SU-DHL-6 (cell line): ENCODE measurements around the gene PPP4R3A.
A peak's percentile ranks its signal among the peaks of the same experiment; 100 is the strongest.

ENCODE experiments used
- H2AFZ ChIP-seq: fragments of 200-600 bp; sonication (generic); 2 replicates; pipeline ENCODE4 v1.6.1; 2014; ENCODE audit warnings: low read depth, mild to moderate bottlenecking, moderate library complexity, mixed read lengths, antibody characterized with exemption, low read length; ENCODE audit not compliant: severe bottlenecking
- H3F3A ChIP-seq: fragments of 200-600 bp; shearing (Covaris generic); 2 replicates; pipeline ENCODE4 v1.6.0; 2016; ENCODE audit warnings: antibody characterized with exemption, mild to moderate bottlenecking; ENCODE audit not compliant: insufficient read depth
- H3K27ac ChIP-seq: fragments of 200-600 bp; sonication (generic); 2 replicates; pipeline ENCODE4 v1.5.1; 2016; ENCODE audit warnings: low read depth, mild to moderate bottlenecking, low read length, moderate library complexity, mixed read lengths
- H3K27me3 ChIP-seq: fragments of 200-600 bp; sonication (generic), shearing (Covaris generic); 2 replicates; pipeline ENCODE4 v1.6.0; 2014; ENCODE audit warnings: mild to moderate bottlenecking, low read length
- H3K36me3 ChIP-seq: fragments of 200-600 bp; sonication (generic); 2 replicates; pipeline ENCODE4 v1.6.1; 2014; ENCODE audit warnings: mild to moderate bottlenecking, low read length, mixed read lengths
- H3K4me2 ChIP-seq: fragments of 300-600, 200-600 bp; shearing (Covaris generic), sonication (generic); 2 replicates; pipeline ENCODE4 v1.6.0; 2014; ENCODE audit warnings: low read length, low read depth, mild to moderate bottlenecking; ENCODE audit not compliant: poor library complexity, severe bottlenecking
- H3K4me3 ChIP-seq: fragments of 200-600 bp; sonication (generic); 2 replicates; pipeline ENCODE4 v1.5.1; 2014; ENCODE audit warnings: antibody characterized with exemption, low read length, mild to moderate bottlenecking, mixed read lengths; ENCODE audit not compliant: insufficient read depth, poor library complexity, severe bottlenecking
- H3K79me2 ChIP-seq: fragments of 200-600 bp; sonication (generic); 2 replicates; pipeline ENCODE4 v1.6.1; 2014; ENCODE audit warnings: mild to moderate bottlenecking, low read length, moderate library complexity; ENCODE audit not compliant: insufficient read depth
- H3K9ac ChIP-seq: fragments of 200-600 bp; sonication (generic); 2 replicates; pipeline ENCODE4 v1.7.0; 2014; ENCODE audit warnings: mild to moderate bottlenecking, low read length
- H3K9me2 ChIP-seq: fragments of 200-600 bp; sonication (generic); replicated peaks from 2 replicates; pipeline ENCODE4 v1.6.1; 2014; ENCODE audit warnings: low read length; ENCODE audit not compliant: insufficient read depth
- H3K9me3 ChIP-seq: fragments of 200-600 bp; sonication (generic); 2 replicates; pipeline ENCODE4 v1.6.1; 2014; ENCODE audit warnings: low read length, mixed read lengths; ENCODE audit not compliant: insufficient read depth
- H4K20me1 ChIP-seq: fragments of 200-600 bp; sonication (generic); 2 replicates; pipeline ENCODE4 v1.6.1; 2014; ENCODE audit warnings: low read depth, mild to moderate bottlenecking, antibody characterized with exemption, low read length, moderate library complexity, mixed read lengths
- EZH2phosphoT487 ChIP-seq: fragments of 200-600 bp; sonication (generic), shearing (Covaris generic); conservative IDR thresholded peaks from 2 replicates; pipeline ENCODE4 v1.6.1; 2018; ENCODE audit warnings: mild to moderate bottlenecking, antibody characterized with exemption, low read length, moderate library complexity, mixed read lengths
- TF ChIP-seq, protein P1 (sequence below): fragments of 200-600 bp; sonication (generic); IDR thresholded peaks from one replicate; pipeline ENCODE4 v1.5.1; 2017; ENCODE audit warnings: antibody characterized with exemption, mild to moderate bottlenecking, low read length, moderate library complexity; ENCODE audit not compliant: insufficient read depth, poor library complexity, severe bottlenecking

PPP4R3A gene

DNA sequence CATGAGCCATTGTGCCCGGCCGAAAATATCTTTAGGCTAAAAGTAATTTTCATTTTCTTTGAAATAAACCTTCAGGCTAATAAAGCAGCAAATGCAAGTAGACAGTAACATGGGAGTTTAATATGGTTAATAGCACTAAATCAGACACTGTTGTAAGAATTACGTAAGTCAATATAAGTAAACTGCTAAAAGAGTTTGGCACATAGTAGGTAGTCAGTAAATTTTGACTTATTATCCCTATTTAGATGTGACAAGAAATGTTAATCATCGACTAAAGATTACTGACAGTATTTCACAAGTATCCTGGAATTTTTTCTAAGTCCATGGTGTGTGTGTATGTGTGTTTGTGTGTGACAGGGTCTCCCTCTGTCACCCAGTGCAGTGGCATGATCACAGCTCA is 3.9 kb downstream of the PPP4R3A start:
- Histone ChIP-seq H3K36me3 (peaks cover 32% of the 10 kb centered on the region), H3K27ac (no peak overlapping the region), H3K9me2 (no peaks in the 10 kb centered on the region), H3K9ac (no peak overlapping the region), H3F3A (peaks cover under 1% of the 10 kb centered on the region; the same call in 1 of the 2 replicates), H3K27me3 (no peaks in the 10 kb centered on the region), H4K20me1 (peaks cover 33% of the 10 kb centered on the region; the same call in 1 of the 2 replicates), H3K9me3 (no peaks in the 10 kb centered on the region), H3K4me3 (no peak overlapping the region), H2AFZ (no peak overlapping the region), H3K4me2 (peak overlapping the region; percentile 31), H3K79me2 (peaks cover 86% of the 10 kb centered on the region)
- TF ChIP-seq, protein P1, sequence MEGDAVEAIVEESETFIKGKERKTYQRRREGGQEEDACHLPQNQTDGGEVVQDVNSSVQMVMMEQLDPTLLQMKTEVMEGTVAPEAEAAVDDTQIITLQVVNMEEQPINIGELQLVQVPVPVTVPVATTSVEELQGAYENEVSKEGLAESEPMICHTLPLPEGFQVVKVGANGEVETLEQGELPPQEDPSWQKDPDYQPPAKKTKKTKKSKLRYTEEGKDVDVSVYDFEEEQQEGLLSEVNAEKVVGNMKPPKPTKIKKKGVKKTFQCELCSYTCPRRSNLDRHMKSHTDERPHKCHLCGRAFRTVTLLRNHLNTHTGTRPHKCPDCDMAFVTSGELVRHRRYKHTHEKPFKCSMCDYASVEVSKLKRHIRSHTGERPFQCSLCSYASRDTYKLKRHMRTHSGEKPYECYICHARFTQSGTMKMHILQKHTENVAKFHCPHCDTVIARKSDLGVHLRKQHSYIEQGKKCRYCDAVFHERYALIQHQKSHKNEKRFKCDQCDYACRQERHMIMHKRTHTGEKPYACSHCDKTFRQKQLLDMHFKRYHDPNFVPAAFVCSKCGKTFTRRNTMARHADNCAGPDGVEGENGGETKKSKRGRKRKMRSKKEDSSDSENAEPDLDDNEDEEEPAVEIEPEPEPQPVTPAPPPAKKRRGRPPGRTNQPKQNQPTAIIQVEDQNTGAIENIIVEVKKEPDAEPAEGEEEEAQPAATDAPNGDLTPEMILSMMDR = no peak
- no peak for TF ChIP-seq EZH2phosphoT487

DNA sequence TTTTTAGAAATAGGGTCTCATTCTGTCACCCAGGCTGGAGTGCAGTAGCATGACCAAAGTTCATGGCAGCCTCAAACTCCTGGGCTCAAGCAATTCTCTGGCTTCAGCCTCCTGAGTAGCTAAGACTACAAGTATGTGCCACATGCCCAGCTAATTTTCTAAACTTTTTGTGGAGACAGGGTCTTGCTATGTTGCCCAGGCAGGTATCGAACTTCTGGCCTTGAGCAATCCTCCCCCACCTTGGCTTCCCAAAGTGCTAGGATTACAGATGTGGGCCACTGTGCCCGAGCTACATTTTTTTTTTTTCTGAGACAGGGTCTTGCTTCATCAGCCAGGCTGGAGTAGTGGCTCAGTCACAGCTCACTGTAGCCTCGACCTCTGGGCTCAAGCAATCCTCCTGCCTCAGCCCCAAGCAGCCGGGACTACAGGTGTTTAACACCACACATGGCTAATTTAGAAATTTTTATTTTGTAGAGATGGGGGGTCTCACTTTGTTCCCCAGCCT is 7.1 kb downstream of the PPP4R3A start:
- Histone ChIP-seq H3K27ac (no peak overlapping the region), H3K9me2 (no peaks in the 10 kb centered on the region), H3K9me3 (no peaks in the 10 kb centered on the region), H2AFZ (no peak overlapping the region), H3K4me3 (no peak overlapping the region), H3K79me2 (peaks cover 96% of the 10 kb centered on the region), H3K9ac (no peak overlapping the region), H3K4me2 (no peak overlapping the region), H3F3A (peaks cover 8% of the 10 kb centered on the region; the same call in 1 of the 2 replicates), H3K36me3 (peaks cover 23% of the 10 kb centered on the region), H4K20me1 (peaks cover 28% of the 10 kb centered on the region; the same call in 1 of the 2 replicates), H3K27me3 (no peaks in the 10 kb centered on the region)
- TF ChIP-seq, protein P1 = no peak
- no peak for TF ChIP-seq EZH2phosphoT487

DNA sequence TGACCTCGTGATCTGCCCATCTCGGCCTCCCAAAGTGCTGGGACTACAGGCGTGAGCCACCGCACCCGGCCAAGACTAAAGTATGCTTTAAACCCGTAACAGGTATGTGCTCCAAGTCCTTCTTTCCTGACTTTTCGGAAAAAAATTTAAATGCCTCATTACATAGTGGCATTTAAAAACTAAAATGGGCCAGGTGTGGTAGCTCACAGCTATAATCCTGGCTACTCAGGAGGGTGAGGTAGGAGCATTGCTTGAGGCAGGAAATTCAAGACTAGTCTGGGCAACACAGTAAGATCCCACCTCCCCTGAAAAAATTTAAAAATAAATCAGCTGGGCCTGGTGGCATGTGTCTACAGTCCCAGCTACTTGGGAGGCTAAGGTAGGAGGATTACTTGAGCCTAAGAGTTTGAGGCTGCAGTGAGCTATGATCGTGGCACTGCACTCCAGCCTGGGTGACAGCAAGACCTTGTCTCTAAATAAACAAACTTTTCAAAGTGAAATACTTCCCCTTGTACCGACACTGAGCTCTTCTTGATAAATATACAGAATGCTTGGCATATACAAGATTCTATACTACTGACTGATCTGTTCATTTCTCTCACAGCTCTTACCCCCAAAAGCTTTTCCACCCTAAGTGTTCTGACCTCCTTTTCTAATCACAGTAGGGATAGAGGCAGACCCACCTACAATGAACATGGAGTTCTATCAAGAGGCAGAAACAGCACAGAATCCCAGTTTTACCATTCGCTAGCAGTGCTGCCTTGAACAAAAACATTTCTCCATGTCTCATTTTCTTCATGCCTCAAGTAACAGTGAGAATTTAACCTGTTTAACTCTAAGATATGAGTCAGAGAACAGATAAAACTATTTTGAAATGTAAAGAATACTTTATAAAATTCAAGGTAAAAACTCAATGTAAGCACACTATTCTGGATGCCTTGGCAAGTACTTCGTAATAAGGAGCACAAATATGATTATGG is 7.9 kb downstream of the PPP4R3A start:
- H3F3A ChIP-seq = peaks cover 15% of the 10 kb centered on the region; the same call in 1 of the 2 replicates
- H3K27ac ChIP-seq = no peak overlapping the region
- H3K4me3 ChIP-seq = no peak overlapping the region
- no peaks in the 10 kb centered on the region for H3K9me3 ChIP-seq
- no peak overlapping the region for H3K9ac ChIP-seq
- no peak overlapping the region for H3K4me2 ChIP-seq
- H2AFZ ChIP-seq = no peak overlapping the region
- H3K27me3 ChIP-seq = no peaks in the 10 kb centered on the region
- peaks cover 28% of the 10 kb centered on the region for H4K20me1 ChIP-seq
- H3K9me2 ChIP-seq = no peaks in the 10 kb centered on the region
- TF ChIP-seq, protein P1 = no peak
- no peak for TF ChIP-seq EZH2phosphoT487
- H3K79me2 ChIP-seq = peaks cover 98% of the 10 kb centered on the region
- peaks cover 18% of the 10 kb centered on the region; the same call in 1 of the 2 replicates for H3K36me3 ChIP-seq
